Prostate gland (tissue), 2 donors: Measurements from ENCODE around the gene SEC23A.

Experiments used
- POLR2A ChIP-seq: fragments of 450-650 bp; IDR thresholded peaks from one replicate; pipeline ENCODE4 v1.6.1; 2016; ENCODE audit warnings: antibody characterized with exemption, mild to moderate bottlenecking
- POLR2AphosphoS5 ChIP-seq: sonication (generic); formaldehyde crosslinking; IDR thresholded peaks from one replicate; pipeline ENCODE4 v1.6.1; 2017; ENCODE audit warnings: antibody characterized with exemption
- TF ChIP-seq, protein P1 (sequence below), 4 experiments: fragments of 200-600 bp in 2 of 4; fragments of 450-650 bp in 2 of 4; sonication (generic) in 2 of 4; IDR thresholded peaks; 1 replicate in 3 of 4; 2 replicates in 1 of 4; pipeline ENCODE4 v1.5.1; 2016 to 2019; ENCODE audit warnings: antibody characterized with exemption in 4 of 4, mild to moderate bottlenecking in 2 of 4, moderate library complexity in 2 of 4

DNA sequence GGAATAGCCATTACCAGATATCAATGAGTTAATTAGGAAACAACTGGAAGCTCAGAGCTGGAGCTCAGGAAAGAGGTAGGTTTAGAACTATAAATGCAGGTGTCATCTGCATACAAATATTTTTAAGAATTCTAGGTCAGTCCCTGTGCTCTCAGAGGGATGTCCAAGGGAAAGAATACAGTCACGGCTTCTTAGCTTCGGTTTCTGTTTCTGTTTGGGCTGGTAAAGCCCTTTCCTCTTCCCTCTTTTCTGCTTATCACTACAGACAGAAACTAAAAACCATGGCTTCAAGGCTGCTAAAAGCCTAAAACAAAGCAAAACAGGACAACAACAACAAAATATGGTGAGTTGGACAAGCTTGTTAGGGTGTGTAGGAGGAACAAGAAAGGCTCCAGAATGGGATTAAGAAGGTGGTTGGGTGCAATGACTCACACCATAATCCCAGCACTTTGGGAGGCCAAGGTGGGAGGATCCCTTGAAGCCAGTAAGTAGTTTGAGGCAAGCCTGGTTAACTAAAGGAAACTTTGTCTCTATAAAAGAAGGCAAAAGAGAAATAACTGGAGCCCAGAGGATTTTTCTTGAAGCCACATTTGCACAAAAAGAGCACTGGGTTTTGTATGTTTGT is 113.0 kb downstream of the SEC23A start:
- TF ChIP-seq, protein P1, sequence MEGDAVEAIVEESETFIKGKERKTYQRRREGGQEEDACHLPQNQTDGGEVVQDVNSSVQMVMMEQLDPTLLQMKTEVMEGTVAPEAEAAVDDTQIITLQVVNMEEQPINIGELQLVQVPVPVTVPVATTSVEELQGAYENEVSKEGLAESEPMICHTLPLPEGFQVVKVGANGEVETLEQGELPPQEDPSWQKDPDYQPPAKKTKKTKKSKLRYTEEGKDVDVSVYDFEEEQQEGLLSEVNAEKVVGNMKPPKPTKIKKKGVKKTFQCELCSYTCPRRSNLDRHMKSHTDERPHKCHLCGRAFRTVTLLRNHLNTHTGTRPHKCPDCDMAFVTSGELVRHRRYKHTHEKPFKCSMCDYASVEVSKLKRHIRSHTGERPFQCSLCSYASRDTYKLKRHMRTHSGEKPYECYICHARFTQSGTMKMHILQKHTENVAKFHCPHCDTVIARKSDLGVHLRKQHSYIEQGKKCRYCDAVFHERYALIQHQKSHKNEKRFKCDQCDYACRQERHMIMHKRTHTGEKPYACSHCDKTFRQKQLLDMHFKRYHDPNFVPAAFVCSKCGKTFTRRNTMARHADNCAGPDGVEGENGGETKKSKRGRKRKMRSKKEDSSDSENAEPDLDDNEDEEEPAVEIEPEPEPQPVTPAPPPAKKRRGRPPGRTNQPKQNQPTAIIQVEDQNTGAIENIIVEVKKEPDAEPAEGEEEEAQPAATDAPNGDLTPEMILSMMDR (IDR thresholded peaks at IDR 0.05) = no peak
- TF ChIP-seq POLR2AphosphoS5 (no peak), POLR2A (no peak)
